ENCODE data around the gene NRG3. TPM values are rescaled to one million over a fixed set of nuclear protein-coding genes. Genes with fewer than 3 reads are reported as not detected.

The NRG3 gene
- total RNA-seq, 2 experiments from 2014 or later, result not detected

DNA sequence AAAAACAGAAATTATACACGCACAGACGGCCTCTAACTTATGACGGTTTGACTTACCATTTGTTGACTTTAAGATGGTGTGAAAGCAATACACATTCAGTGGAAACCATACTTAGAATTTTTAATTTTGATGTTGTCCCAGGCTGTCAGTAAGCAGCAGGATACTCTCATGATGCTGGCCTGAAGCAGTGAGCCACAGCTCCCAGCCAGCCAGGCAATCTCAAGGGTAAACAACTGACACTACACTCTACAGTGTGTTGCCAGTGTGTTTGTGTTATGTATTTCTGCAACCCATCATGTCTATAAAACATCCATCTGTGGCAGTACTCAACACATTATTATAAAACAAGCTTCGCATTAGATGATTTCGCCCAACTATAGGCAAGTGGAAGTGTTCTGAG, 747.5 kb downstream of the NRG3 start:
- Mint-ChIP-seq H3K9me3 (peaks cover 2% of the 10 kb centered on the region), H3K27me3 (no peaks in the 10 kb centered on the region), H3K4me1 (ENCODE audit: low read depth) (no peaks in the 10 kb centered on the region), H3K27ac (no peak overlapping the region), H3K4me3 (no peak overlapping the region), H3K36me3 (ENCODE audit: low read depth) (no peaks in the 10 kb centered on the region)
- Histone ChIP-seq H3K36me3 (ENCODE audit: insufficient read depth, low read length) (no peaks in the 10 kb centered on the region), H3K27ac (ENCODE audit: low read depth in 1 of 2, low read length in 2 of 2) (no peak overlapping the region), H3K27me3 (ENCODE audit: control insufficient read depth in 1 of 2, insufficient read depth in 2 of 2, low read length in 2 of 2) (no peaks in the 10 kb centered on the region), H3K9me3 (ENCODE audit: control insufficient read depth in 1 of 2, insufficient read depth in 1 of 2, low read length in 2 of 2) (peaks cover 0 to 7% of the 10 kb centered on the region in 2 experiments), H3K4me3 (ENCODE audit: low read length) (no peak overlapping the region), H3K4me1 (ENCODE audit: insufficient read depth, low read length) (no peaks in the 10 kb centered on the region)
- ATAC-seq (ENCODE audit: poor library complexity) (no peak), DNase-seq (no peak)
- ChIA-PET POLR2A (no interaction called here), CTCF (no interaction called here)
- intact Hi-C loops (cut with DNase I, micrococcal nuclease), result no loop called here
- TF ChIP-seq, protein P1, sequence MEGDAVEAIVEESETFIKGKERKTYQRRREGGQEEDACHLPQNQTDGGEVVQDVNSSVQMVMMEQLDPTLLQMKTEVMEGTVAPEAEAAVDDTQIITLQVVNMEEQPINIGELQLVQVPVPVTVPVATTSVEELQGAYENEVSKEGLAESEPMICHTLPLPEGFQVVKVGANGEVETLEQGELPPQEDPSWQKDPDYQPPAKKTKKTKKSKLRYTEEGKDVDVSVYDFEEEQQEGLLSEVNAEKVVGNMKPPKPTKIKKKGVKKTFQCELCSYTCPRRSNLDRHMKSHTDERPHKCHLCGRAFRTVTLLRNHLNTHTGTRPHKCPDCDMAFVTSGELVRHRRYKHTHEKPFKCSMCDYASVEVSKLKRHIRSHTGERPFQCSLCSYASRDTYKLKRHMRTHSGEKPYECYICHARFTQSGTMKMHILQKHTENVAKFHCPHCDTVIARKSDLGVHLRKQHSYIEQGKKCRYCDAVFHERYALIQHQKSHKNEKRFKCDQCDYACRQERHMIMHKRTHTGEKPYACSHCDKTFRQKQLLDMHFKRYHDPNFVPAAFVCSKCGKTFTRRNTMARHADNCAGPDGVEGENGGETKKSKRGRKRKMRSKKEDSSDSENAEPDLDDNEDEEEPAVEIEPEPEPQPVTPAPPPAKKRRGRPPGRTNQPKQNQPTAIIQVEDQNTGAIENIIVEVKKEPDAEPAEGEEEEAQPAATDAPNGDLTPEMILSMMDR (IDR thresholded peaks at IDR 0.05), result no peak

DNA sequence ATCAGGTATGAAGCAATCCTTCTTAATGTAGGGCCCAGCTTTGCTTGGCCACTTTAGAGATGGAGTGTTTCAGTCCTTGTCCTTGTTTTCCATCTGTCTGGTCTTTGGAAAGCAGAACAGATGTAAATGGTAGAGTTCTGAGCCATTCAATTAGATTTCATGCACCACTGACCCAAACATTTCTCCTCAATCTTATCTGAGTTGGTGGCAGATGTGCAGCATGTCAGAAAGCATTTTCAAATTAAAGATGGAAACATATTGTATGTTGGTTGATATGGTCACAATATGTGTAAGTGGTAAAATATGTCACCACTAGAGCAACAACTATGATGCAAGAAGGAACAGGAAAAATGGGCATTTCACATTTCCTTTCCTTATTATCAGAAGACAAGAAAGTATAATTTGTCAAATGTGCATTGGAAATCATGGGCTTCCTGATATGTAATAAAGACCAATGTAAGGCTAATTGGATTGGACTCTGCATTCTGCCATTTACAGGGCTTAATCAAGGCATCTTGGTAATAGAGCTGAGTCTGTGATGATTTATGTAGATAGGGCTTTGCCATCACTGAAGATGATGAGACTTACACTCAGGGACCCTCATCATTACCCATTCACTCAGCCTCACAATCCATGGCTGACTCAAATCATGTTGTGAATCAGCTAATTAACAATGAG, 750.7 kb downstream of the NRG3 start:
- Histone ChIP-seq H3K27me3 (ENCODE audit: control insufficient read depth in 1 of 2, insufficient read depth in 2 of 2, low read length in 2 of 2) (no peaks in the 10 kb centered on the region), H3K4me1 (ENCODE audit: insufficient read depth, low read length) (no peaks in the 10 kb centered on the region), H3K9me3 (ENCODE audit: control insufficient read depth in 1 of 2, insufficient read depth in 1 of 2, low read length in 2 of 2) (no peaks in the 10 kb centered on the region), H3K27ac (ENCODE audit: low read depth in 1 of 2, low read length in 2 of 2) (no peak overlapping the region), H3K4me3 (ENCODE audit: low read length) (no peak overlapping the region), H3K36me3 (ENCODE audit: insufficient read depth, low read length) (no peaks in the 10 kb centered on the region)
- Mint-ChIP-seq H3K4me3 (no peak overlapping the region), H3K9me3 (peaks cover 2% of the 10 kb centered on the region), H3K27me3 (no peaks in the 10 kb centered on the region), H3K4me1 (ENCODE audit: low read depth) (no peaks in the 10 kb centered on the region), H3K27ac (no peak overlapping the region), H3K36me3 (ENCODE audit: low read depth) (no peaks in the 10 kb centered on the region)
- TF ChIP-seq, protein P1 (IDR thresholded peaks at IDR 0.05), result no peak
- intact Hi-C loops (cut with DNase I, micrococcal nuclease), result no loop called here
- no peak for ATAC-seq (ENCODE audit: poor library complexity)
- ChIA-PET CTCF (no interaction called here), POLR2A (no interaction called here)
- no peak for DNase-seq

DNA sequence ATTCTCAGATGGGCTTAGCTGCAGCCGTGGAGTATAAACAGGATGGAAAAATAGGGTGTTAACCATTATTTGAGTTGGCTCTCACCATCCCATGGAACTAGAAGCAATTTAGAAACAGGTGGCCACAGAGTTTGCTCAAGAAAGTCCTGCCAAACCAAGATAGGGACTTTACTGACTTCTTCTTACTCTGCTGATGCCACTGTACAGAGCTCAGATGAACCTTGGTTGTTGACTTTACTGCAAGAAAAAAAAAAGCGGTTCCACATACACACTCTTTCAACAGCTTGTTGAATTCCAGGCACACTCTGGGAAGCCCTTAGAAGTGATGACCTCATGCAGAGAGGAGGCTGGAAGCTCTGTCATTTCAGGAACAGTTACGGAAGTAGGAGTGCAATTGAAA, 753.4 kb downstream of the NRG3 start:
- CTCF ChIA-PET, result no interaction called here
- no peak overlapping the region for H3K27ac Mint-ChIP-seq
- intact Hi-C loops (cut with DNase I, micrococcal nuclease), result no loop called here

More for the DNA sequence above, 753.4 kb downstream of the NRG3 start:
- Histone ChIP-seq H3K27me3 (ENCODE audit: control insufficient read depth in 1 of 2, insufficient read depth in 2 of 2, low read length in 2 of 2) (no peaks in the 10 kb centered on the region), H3K4me1 (ENCODE audit: insufficient read depth, low read length) (no peaks in the 10 kb centered on the region), H3K36me3 (ENCODE audit: insufficient read depth, low read length) (no peaks in the 10 kb centered on the region), H3K27ac (ENCODE audit: low read depth in 1 of 2, low read length in 2 of 2) (no peak overlapping the region), H3K4me3 (ENCODE audit: low read length) (no peak overlapping the region), H3K9me3 (ENCODE audit: control insufficient read depth in 1 of 2, insufficient read depth in 1 of 2, low read length in 2 of 2) (peaks cover 0 to 4% of the 10 kb centered on the region in 2 experiments)
- no peaks in the 10 kb centered on the region for H3K27me3 Mint-ChIP-seq
- H3K36me3 Mint-ChIP-seq (ENCODE audit: low read depth), result no peaks in the 10 kb centered on the region
- TF ChIP-seq, protein P1 (IDR thresholded peaks at IDR 0.05), result no peak
- DNase-seq (no peak), ATAC-seq (ENCODE audit: poor library complexity) (no peak)
- H3K4me1 Mint-ChIP-seq (ENCODE audit: low read depth), result no peaks in the 10 kb centered on the region
- POLR2A ChIA-PET, result no interaction called here
- no peak overlapping the region for H3K4me3 Mint-ChIP-seq
- peaks cover 3% of the 10 kb centered on the region for H3K9me3 Mint-ChIP-seq
